CD4-positive, alpha-beta T cell treated with Interleukin-1 beta for 1 hour (primary cell): ENCODE results near the gene MARCOL.

Source experiments
- DNase-seq, 2 donors: peaks; one replicate each; pipeline ENCODE4 v3.0.0-alpha.2; 2020 to 2022

MARCOL gene, protein sequence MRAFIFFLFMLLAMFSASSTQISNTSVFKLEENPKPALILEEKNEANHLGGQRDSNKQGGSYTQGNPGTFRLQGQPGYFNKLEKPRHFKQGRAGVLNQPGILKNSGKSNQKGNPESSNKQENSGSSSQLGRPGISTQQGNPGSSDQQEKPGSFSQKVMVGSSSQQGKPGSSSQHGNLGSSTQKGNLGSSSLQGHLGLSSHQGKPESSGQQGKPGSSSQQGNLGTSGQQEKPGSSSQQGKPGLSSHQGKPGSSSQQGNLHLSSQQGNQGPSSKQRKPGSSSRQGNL

DNA sequence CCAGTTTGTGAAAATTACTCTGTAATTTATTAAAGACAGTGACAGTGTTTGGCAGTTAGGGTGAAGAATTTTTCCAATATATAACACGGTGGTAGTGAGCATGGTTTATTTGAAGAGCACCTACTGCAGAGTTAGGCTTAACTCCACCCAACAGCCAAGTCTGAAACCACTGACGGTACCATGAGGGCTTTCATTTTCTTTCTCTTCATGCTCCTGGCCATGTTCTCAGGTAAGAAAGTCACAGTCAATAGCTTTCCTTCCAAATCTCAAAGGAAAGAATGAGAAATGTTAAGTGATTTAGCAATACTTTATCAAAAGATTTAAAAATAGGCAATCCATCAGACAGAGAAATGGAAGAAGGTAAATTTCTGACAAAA, at the start of gene MARCOL:
MARCOL (plus strand) TSS at position 108 of the 377 bp plus-strand sequence; CDS start at position 181, 73 bp downstream.
- DNase-seq, result no peak

DNA sequence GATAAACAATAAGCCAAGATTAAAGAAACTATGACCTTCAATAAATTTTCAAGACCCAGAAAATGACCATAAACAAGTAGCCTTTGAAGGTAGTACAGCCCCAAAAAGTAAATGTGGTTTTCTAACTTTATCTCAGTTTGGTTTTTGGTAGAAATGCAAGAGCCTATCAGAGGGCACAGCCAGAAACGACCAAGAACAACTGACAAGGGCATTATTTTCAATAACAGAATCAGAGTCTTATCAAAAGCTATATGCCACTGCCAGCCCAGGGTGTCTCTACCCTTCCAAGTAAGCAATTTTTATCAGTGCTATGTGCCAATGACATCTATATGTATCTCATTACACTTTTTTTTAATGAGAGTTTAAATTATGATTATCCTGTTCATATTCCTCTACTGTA, 47.3 kb upstream of the MARCOL start:
- no peak for DNase-seq

DNA sequence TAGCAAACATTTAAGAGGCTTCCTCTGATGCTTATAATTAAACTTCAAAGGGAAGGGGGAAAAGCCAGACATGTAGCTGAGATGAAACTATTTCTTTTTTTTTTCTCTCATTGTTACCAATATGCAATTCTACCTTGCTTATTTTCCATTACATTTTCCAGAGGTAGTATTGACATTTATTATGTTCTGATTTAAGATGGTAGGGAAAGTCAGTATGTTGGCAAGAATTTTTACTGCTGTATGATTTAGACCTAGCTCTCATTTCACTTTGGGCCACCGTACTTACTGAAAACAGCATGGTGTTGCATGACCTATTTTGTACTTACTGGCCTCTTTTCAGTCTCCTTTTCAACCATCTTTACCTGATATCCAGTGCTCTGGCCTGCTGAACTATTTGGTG, 45.1 kb upstream of the MARCOL start:
- DNase-seq, result no peak

DNA sequence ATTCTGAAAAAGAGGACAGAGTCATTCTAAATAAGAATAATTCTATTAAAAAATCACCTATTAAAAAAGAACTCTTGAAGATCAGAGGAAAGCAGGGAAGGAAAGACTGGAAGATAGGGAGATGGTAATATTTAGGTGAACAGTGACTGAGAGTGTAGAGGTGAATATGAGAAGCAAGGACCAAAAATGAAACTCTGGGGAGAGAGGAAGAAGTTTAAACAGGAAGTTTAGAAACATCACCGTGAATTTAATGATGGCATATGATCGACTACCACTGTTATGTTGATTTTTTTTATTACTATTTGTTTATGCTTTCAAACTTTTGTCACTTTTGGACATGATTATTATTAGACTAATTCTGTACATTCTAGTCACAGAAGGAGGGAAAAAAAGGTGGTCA, 37.2 kb upstream of the MARCOL start:
- DNase-seq, result no peak

DNA sequence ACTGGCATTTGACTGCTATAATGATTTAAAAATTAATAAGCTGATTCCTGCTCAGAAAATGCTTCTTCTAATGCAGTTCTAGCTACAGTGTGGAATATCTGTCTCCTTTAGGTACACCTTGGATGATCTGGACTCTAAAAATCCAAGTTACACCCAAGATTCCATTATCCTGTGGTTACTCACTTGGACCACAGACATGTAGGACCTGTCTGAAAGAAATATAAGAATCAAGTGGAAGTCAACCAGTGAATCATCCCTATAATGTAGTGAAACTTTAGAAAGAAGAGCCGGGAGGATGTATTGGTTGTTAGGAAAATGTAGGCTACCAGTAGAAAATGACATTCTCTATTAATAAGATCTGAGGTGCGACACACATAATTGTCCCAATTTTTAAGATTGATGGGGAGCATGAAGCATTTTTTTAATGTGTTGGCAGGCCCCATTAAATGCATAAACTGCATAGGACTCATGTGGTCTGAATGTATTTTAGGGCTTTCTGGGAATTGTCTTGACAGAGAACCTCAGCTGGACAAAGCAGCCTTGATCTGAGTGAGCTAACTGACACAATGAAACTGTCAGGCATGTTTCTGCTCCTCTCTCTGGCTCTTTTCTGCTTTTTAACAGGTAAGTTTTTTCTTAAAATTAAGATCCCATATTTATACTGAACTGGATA, 35.7 kb upstream of the MARCOL start, which contains the start of gene SPINK6:
SPINK6 (plus strand) TSS at position 512 of the 673 bp plus-strand sequence; CDS start at position 567, 55 bp downstream.
- DNase-seq, result no peak

DNA sequence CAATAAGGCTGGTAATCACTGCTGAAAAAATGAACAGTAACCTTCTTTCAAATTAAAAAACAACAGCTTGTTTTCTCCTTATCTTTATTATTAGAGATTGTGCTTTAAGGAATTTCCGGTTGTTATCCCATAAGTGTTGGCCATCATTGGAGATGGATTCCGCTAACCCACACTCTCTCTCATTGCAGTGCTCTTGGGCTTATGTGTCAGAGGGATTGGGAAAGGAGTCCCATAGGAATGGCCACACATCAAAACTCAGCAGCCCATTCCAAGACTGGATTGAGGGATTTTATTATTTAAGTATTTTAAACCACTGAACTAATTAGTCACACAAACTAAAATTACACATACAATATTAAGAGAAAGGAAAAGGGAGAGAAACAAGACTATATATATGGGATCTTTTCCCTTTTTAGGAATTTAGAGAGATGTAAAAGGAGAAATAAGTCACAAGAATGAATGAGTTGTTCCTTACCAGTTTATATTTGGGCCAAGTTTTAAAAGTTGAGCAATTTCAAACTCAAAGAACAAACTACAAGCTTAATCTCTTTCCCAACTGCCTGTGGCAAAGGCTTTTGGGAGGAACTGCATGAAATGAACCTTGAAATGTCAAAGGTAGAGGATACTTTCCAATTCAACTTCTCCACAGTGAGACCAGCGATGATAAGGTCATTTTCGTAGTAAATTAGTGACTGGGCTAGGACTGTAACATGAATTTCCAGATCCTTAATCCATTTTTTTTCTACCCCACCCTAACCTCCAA, 33.1 kb upstream of the MARCOL start:
- DNase-seq, result no peak

DNA sequence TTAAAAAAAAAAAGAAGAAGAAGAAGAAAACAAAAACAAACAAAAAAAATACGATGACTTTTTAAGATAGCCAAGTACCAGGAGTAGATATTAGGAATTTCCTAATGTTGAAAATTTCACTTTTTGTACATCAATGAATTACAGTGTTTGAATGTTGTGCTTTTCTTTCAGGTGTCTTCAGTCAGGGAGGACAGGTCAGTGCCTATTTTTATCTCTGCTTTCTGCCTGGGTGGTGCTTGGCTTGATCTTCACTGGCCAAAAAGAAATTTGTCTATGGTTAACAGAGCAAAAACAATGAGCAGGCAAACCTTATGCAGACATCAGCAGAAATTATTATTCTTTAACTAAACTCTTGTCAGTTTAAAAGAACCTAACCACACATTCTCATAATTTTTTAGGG, 32.5 kb upstream of the MARCOL start:
- no peak for DNase-seq

DNA sequence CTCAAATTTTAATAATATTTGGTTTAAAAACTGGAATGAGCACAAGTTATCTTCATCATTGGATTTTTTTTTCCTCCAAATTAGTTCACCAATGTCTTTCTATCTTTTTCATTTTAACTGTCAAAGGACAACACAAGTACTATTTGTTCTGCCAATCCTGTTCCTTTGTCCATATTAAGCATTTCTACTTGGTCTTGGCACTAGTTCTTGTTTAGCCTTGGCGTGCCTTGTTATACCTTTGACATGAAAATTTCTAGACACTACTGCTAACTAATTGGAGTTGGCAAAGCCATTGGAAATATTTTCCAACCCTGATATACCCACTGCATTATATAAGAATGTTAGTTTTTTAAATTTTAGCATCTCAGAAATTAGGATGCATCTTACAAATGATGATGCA, 31.7 kb upstream of the MARCOL start:
- DNase-seq, result no peak

DNA sequence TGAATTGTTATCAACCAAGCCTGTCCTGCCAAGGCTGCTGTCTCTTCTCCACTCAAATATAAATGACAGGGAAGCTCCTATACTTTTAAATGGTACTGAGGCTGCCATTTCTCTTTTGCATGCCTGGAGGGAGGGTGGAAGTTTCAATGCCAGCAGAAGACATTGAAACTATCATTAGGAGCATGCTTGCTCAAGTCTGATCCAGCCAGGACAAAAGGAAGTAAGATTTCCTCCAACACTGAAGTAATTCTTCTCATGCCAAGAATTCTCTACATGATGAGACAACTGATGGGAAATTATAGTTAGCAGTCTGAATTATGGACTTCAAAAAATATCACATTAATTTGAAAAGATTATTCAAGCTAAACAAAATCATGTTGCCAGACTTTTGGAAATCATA, 30.1 kb upstream of the MARCOL start:
- DNase-seq, result no peak

DNA sequence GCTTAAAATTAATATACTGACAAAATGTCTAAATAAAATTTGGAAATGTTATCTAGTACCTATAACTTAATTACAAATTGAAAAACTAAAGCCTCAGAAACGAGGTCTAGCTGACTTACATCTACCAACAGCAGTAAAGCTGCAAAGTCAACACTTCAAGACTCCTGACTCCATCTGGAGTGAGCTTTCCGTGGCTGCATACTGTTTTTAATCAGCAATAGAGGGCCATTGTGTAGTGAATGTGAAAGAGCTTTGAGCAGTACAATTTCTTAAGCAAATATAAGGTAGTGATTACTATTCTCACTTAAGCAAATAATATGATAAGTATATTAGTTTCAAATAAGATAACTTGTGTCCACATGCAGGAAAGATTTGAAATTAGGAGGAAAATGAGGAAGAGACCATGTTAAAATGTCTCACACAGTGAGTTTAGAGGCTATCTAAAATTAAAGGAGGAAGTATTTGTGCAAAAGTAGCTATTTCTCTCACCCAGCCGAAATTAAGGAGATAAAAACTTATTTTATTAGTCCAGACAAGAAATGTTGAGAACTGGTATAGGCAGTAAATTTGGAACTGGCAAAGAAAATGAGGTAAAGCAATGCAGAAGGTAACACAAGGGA, 29.1 kb upstream of the MARCOL start:
- DNase-seq, result no peak

DNA sequence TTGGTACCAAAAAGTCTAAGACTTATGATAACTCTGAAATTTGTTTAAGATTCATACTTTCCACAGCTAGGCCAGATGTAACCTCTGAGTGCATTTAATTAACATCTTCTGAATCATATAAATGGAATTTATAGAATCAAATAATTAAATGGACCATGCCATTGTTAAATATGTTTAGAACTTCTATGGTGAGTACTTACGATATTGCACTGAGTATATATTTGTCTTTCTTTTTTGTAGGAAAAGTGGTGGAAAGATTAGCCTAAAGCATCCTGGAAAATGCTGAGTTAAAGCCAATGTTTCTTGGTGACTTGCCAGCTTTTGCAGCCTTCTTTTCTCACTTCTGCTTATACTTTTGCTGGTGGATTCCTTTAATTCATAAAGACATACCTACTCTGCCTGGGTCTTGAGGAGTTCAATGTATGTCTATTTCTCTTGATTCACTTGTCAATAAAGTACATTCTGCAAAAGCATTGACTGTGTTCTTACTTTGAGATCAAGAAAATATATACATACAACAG, 23.6 kb upstream of the MARCOL start:
- no peak for DNase-seq

DNA sequence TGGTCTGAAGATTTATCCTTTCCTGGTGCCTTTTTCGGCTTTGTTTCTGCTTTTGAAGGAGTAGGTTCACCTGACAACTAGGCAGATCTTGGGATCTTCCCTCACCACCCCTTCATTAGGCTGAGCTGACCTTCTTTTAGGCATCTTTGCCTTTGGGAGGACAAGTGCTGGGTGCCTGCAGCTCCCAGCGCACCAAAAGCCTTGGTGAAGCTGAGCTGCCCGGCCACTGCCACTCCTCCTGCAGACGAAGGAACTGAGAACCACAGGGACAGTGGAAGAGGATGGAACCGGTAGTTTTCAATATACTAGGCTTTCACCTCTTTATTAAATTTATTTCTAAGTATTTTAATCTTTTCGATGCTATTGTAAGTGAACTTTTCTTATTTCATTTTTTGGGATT, 16.8 kb upstream of the MARCOL start:
- DNase-seq, result no peak

DNA sequence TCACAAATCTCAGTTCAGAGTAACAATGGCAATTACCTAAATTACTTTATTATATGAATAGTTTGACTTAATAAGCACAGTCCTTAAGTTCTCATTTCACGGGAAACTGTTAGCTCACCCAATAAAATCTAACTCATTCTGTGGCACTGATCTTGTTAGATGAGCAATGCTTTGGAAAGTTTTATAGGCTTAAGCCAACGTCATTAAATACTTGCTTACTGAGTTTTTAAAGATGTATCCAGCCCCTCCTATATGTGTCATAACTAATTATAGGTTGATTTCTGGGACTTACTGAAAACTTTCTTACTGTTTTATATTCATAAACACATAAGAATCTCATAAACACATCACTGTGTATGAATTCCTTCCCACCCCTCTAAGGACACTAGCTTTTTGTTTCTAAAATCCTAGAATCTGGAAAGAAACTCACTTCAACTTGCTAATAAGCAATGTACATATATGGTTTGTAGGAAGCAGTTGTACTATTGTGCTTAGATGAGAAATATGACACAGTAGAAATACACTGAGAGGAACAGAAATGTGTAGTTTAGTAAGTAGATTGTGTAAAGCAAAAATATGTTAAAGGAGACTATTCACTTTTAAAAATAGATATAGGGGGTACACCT, 14.1 kb upstream of the MARCOL start:
- DNase-seq, result no peak

DNA sequence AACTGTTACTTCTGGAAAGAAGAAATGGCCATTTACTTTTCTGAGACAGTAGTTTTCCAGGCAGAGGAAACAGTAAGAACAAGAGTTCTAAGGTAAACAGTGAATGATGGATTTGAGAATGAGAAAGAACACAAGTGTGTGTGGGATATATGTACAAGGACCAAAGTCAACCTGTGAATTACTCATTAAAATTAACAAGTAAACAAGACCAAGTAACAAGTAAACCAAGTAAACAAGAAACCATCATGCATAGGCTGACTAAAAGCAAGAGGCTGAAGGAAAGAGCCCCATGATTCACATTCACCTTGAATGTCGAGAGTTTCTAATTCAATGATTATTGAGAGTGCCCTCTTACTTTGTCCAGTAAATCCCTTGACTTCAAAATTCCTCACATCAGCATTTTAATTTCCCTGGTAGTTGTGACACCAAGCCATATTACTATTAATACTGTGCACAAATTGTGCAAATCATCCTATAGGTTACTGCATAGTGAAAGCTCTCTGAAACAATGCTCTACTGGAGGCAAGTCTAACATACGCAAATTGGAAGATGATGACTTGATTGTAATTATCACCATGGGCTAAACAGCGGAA, 9.8 kb upstream of the MARCOL start:
- DNase-seq, result no peak

DNA sequence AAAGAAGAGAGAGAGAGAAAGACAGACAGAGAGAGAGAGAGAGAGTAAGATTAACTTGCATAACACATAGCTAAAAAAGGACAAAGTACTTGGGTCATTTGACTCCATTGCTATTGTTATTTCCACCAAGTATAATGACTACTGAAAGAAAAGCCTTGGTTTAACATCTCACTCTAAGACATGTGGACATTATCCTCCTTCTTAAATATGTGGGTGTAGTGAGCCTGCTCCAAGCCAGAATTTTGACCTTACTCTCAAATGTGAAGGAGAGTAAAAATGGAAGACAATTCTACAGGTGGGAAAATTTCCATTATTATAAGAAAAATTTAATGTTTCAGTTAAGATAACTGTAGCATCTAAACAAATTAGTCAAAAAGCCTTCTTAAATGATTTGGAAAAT, 8.5 kb upstream of the MARCOL start:
- DNase-seq, result no peak

DNA sequence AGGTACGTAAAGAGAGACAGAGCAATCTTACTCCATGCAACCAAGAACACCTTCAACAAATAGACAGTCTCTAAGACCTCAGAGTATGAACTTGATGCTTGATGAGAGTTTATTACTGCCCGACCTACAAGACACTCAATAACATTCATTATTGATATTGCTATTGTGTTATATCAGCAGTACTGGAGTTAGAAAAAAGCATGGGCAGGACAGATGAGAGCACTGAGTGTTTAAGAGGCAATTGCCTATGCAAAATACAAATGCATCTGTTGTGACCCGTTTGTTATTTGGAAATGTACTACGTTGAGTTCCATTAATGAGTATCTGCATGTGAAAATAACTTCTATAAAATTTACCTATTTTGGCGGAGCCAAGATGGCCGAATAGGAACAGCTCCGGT, 8.1 kb upstream of the MARCOL start:
- no peak for DNase-seq

DNA sequence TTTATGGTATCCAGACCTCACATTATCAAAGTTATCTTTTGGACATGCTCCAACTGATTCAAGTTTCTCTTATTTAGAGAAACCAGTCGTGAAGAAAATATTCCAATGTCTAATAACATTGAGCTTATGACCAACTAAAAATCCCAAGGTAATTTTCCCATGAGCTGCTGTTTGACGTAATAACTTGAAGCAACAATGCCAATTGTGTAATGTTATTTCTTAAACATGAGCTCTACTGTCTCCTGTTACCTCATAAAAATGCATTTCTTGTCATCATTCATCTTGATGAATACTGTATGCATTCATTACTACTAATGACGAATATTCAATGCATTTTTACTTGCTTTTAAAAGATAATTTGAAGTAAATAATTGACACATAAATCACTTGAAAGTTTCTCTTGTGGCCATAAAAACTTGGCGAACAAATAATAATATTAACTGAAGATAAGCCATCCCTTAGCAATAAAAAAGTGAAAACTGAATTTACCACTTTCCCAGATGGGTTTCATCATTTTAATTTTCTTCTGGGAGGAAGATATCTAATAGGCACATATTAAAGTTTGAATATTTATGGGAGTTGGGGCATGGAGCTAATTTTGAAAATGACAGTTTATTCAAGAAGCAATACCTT, 424 bp upstream of the MARCOL start:
- no peak for DNase-seq

DNA sequence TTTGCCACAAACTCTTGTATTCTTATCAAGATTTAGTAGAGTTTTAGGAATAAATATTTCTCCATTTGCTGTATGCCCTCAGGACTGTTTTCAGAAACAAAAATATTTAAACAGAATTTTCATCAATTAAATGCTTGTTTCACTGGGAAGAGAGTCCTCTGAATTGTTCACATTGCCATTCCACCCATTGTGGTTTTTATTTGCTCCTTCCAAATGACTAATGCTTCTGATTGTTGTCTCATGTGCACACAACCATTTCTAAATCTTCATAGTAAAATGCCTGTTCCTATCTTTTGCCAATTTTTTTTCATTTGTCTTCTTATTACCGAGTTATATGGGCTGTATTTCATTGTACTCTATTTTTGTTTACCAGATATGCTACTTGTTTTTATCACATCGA, 10.6 kb downstream of the MARCOL start:
- no peak for DNase-seq

DNA sequence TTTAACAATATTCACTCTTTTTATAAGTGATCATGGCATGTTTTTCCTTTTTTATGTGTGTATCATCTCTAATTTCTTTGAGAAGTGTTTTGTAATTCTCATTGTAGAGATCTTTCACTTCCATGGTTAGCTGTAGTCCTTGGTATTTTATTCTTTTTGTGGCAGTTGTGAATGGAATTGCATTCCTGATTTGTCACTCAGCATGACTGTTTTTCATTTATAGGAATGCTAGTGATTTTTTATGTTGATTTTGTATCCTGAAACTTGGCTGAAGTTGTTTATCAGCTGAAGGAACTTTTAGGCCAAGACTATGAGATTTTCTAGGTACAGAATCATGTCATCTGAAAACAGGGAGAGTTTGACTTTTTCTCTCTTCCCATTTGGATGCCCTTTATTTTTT, 17.1 kb downstream of the MARCOL start:
- no peak for DNase-seq

DNA sequence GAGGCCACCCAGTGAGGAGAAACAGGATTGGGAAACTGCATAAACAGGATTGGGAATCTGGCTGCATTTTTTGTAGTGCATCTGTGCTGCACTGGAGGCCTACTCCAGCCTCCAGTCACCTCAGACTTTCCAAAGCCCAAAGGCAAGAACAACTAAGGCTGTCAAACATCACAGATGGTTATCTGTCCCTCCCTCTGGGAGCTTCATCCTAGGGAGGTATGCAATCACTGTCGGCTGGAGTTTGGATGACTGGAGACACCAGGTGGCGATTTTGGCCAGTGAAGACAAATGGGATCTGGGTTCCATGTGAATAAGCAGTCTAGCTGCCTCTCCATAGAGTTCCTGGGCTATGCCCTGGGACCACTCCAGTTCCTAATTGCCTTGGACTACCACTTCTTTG, 21.0 kb downstream of the MARCOL start:
- no peak for DNase-seq

DNA sequence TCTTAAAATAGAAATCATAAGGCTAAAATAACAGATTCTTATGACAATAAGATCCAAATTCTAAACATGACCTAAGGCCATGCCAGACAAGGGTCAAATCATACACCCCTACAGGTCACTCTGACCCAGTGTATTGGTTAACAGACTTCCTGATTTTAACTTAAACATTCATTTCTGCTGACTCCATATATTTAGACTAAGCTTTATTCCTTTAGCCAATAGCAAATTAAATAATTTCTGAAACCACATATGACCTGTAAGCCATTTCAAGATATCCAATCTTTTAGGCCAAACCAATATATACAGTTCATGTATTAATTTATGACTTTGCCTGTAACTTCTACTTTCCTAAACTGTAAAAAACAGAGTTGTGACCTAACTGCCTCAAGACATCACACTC, 22.9 kb downstream of the MARCOL start:
- DNase-seq, result no peak

DNA sequence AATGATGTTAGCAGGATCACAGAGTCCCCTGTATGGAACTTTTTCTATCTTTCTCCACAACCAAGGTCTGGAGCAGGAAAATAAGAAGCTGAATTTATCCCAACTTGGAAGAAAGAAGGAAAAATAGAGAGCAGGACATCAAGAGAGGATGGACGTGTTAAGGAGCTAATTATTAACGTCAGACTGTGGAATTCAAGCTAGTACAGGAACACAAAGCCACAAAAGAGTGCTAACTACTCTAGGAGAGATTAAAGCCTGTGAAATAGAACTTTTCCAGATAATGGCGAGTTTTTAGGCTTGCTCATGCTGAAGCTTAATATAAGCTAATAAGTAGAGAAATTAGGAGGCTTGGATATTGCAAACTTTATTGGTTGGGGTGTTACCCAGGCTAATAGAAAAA, 29.6 kb downstream of the MARCOL start:
- DNase-seq, result no peak
